GM23248 (cell line): Measurements from ENCODE around the gene QPRT. TPM values are rescaled to one million over a fixed set of nuclear protein-coding genes. Genes with fewer than 3 reads are reported as not detected.
"Not testable (repeated sequence)": the region's sequence is repeated elsewhere in the genome, so short reads cannot be mapped to it uniquely, and the experiment has no call there.

ENCODE experiments used
- DNase-seq: peaks from one replicate; pipeline ENCODE4 v3.0.0-alpha.2; 2015
- H2AFZ ChIP-seq: fragments of 200-600 bp; sonication (generic); 2 replicates; pipeline ENCODE4 v1.6.1; 2016; ENCODE audit warnings: antibody characterized with exemption
- H3F3A ChIP-seq: fragments of 200-600 bp; sonication (generic); 2 replicates; pipeline ENCODE4 v1.6.1; 2016; ENCODE audit warnings: mild to moderate bottlenecking, antibody characterized with exemption, mixed run types; ENCODE audit not compliant: insufficient read depth
- H3K27ac ChIP-seq: fragments of 200-600 bp; sonication (generic); 2 replicates; pipeline ENCODE4 v1.5.1; 2016; ENCODE audit warnings: mild to moderate bottlenecking
- H3K27me3 ChIP-seq: fragments of 200-600 bp; sonication (generic); replicated peaks from 2 replicates; pipeline ENCODE4 v1.6.1; 2016; ENCODE audit warnings: mild to moderate bottlenecking; ENCODE audit not compliant: insufficient read depth
- H3K36me3 ChIP-seq: fragments of 200-600 bp; sonication (generic); 2 replicates; pipeline ENCODE4 v1.6.1; 2016; ENCODE audit warnings: low read depth, mild to moderate bottlenecking
- H3K4me1 ChIP-seq: fragments of 200-600 bp; sonication (generic); 2 replicates; pipeline ENCODE4 v1.6.1; 2016; ENCODE audit warnings: mild to moderate bottlenecking; ENCODE audit not compliant: insufficient read depth
- H3K4me2 ChIP-seq: fragments of 200-600 bp; sonication (generic); one replicate; pipeline ENCODE4 v1.6.1; 2016; ENCODE audit warnings: mild to moderate bottlenecking; ENCODE audit not compliant: unreplicated experiment
- H3K4me3 ChIP-seq: fragments of 200-600 bp; sonication (generic); 2 replicates; pipeline ENCODE4 v1.5.1; 2016; ENCODE audit warnings: mild to moderate bottlenecking
- H3K79me2 ChIP-seq: fragments of 200-600 bp; sonication (generic); 2 replicates; pipeline ENCODE4 v1.6.1; 2016; ENCODE audit warnings: mild to moderate bottlenecking; ENCODE audit not compliant: insufficient read depth
- H3K9ac ChIP-seq: fragments of 200-600 bp; sonication (generic); 2 replicates; pipeline ENCODE4 v1.6.1; 2016; ENCODE audit warnings: mild to moderate bottlenecking
- H3K9me2 ChIP-seq: fragments of 200-600 bp; sonication (generic); 2 replicates; pipeline ENCODE4 v1.6.1; 2016; ENCODE audit warnings: mixed run types, mild to moderate bottlenecking, moderate library complexity; ENCODE audit not compliant: insufficient read depth
- H3K9me3 ChIP-seq: fragments of 200-600 bp; sonication (generic); one replicate; pipeline ENCODE4 v1.6.1; 2017; ENCODE audit warnings: low read depth
- H4K20me1 ChIP-seq: fragments of 200-600 bp; sonication (generic); 2 replicates; pipeline ENCODE4 v1.6.0; 2016; ENCODE audit not compliant: insufficient read depth
- EZH2 ChIP-seq: fragments of 200-600 bp; sonication (generic); IDR thresholded peaks from 2 replicates; pipeline ENCODE4 v1.6.1; 2018; ENCODE audit warnings: antibody characterized with exemption, mild to moderate bottlenecking; ENCODE audit not compliant: insufficient read depth, poor library complexity, severe bottlenecking
- EZH2phosphoT487 ChIP-seq: fragments of 200-600 bp; sonication (generic); IDR thresholded peaks from 2 replicates; pipeline ENCODE4 v1.6.1; 2018; ENCODE audit warnings: antibody characterized with exemption, moderate library complexity, mild to moderate bottlenecking, low read depth; ENCODE audit not compliant: insufficient read depth
- WGBS, 2 experiments: methylation state at CpG; one replicate each; pipeline ENCODE4 v1.1.6; 2015 to 2017; ENCODE audit warnings: low lambda C conversion rate in 2 of 2, low coverage in 1 of 2; ENCODE audit errors: missing lambda C conversion rate in 2 of 2; 5-methylcytosine and 5-hydroxymethylcytosine counted together
- in situ Hi-C: fragments of 300-500 bp; cut with MboI; formaldehyde crosslinking; loops from 2 replicates; pipeline ENCODE4 v1.15.0; 2020
- polyA plus RNA-seq: library from polyadenylated mRNA; unstranded; fragments of >200 nt; fragmentation: Nextera tagmentation; extraction: Ambion mirVana; gene quantifications from 2 replicates; pipeline ENCODE4 v1.2.1, GENCODE V29; 2016
- total RNA-seq: library from RNA; depleted of rRNA; stranded (reverse); fragments of >200 nt; shearing (Covaris generic); gene quantifications from 2 replicates; pipeline ENCODE4 v1.2.3, GENCODE V29; 2014

The QPRT gene
- total and polyA plus RNA-seq, 2 experiments from 2014 or later, result 0.32 to 0.85 TPM

DNA sequence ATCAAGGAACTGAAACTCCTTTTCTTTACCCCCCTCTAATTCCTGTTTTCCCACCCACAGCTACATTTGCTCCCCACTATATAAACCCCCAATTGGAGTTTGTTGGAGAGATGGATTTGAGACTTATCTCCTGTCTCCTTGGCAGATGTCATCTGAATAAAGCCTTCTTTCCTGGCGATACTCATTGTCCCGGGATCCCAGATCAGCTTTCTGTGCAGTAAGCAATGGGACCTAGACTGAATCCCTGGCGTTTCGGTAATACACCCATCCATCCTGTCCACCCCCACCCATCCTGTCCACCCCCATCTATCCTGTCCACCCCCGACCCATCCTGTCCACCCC, 22.2 kb downstream of the QPRT start:
- Histone ChIP-seq H3K27me3 (no peaks in the 10 kb centered on the region; the same call in 1 of the 2 replicates), H3K4me2 (no peak overlapping the region), H4K20me1 (no peaks in the 10 kb centered on the region), H3K4me3 (no peak overlapping the region), H3K27ac (no peak overlapping the region), H3K79me2 (no peaks in the 10 kb centered on the region), H3K9me3 (no peaks in the 10 kb centered on the region), H3K9me2 (no peaks in the 10 kb centered on the region), H3K4me1 (no peaks in the 10 kb centered on the region), H3K9ac (no peak overlapping the region), H3F3A (no peaks in the 10 kb centered on the region), H2AFZ (no peak overlapping the region), H3K36me3 (no peaks in the 10 kb centered on the region)
- in situ Hi-C loops, result loop anchor here (10.0 kb wide), 1 partner anchor 324 kb away; the partner anchor contains the start of gene C16orf92
- no peak for DNase-seq
- 10 to 74% methylated on average over 2 to 5 of the region's 5 CpGs for WGBS, 2 experiments
- TF ChIP-seq EZH2phosphoT487 (no peak), EZH2 (no peak)

DNA sequence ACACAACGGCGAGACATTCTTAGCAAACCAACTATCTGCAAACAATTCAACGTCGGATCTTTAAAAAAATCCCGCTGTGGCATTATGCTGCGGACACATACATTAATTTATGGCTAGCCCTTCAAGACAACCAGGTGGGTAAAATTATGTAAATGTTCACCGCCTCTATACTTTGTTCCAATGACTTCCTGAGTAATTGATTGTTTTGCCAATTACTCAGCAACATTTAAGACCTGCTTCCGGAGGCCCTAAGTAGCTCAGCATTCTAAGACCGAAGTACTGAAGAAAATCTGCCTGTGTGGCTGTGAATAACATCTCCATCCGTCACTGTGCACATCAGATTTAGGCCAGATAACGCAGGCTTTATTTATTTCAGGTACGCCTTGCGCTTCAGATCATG, 23.3 kb downstream of the QPRT start:
- H3K36me3 ChIP-seq, result no peaks in the 10 kb centered on the region
- no peak for TF ChIP-seq EZH2
- TF ChIP-seq EZH2phosphoT487, result no peak
- no peaks in the 10 kb centered on the region for H3F3A ChIP-seq
- H3K9me3 ChIP-seq, result no peaks in the 10 kb centered on the region
- 64 to 66% methylated on average over 13 of the region's 13 CpGs for WGBS, 2 experiments
- DNase-seq, result no peak
- in situ Hi-C loops, result loop anchor here (10.0 kb wide), 1 partner anchor 323 kb away; the partner anchor contains the start of gene C16orf92
- H2AFZ ChIP-seq, result no peak overlapping the region
- no peak overlapping the region for H3K9ac ChIP-seq
- no peak overlapping the region for H3K27ac ChIP-seq
- no peaks in the 10 kb centered on the region for H3K79me2 ChIP-seq
- H3K4me3 ChIP-seq, result no peak overlapping the region
- H3K27me3 ChIP-seq, result no peaks in the 10 kb centered on the region; the same call in 1 of the 2 replicates
- no peaks in the 10 kb centered on the region for H4K20me1 ChIP-seq
- no peaks in the 10 kb centered on the region for H3K4me1 ChIP-seq
- H3K4me2 ChIP-seq, result no peak overlapping the region
- H3K9me2 ChIP-seq, result no peaks in the 10 kb centered on the region

DNA sequence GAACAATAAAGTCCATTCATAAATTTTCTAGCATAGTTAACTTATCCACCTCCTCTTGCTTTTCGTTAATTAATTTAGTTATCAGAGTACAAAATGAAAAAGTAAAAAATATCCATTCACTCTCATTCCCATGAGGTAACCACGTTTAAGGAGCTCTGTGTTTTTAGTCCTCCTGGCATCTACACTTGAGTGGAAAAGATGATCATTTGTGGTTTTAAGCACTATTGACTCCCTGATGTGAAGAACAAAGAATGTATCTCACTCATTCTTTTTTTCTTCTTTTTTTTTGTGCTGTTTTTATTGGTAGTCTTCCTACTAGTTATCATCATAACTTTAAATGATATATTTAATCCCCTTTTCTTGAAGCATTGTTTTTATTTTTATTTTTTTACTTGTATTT, 26.1 kb downstream of the QPRT start:
- Histone ChIP-seq H3K79me2 (no peaks in the 10 kb centered on the region), H3F3A (no peaks in the 10 kb centered on the region), H3K36me3 (no peaks in the 10 kb centered on the region), H3K9ac (no peak overlapping the region), H3K4me2 (no peak overlapping the region), H3K9me2 (no peaks in the 10 kb centered on the region), H3K27me3 (no peaks in the 10 kb centered on the region), H2AFZ (no peak overlapping the region), H3K9me3 (no peaks in the 10 kb centered on the region), H3K4me1 (no peaks in the 10 kb centered on the region), H3K4me3 (no peak overlapping the region), H4K20me1 (no peaks in the 10 kb centered on the region), H3K27ac (no peak overlapping the region)
- DNase-seq, result peak; percentile 13
- in situ Hi-C loops, result loop anchor here (10.0 kb wide), 1 partner anchor 320 kb away; the partner anchor contains the start of gene C16orf92
- TF ChIP-seq EZH2phosphoT487, result no peak
- no peak for TF ChIP-seq EZH2
- 39 to 46% methylated on average over 2 of the region's 2 CpGs for WGBS, 2 experiments

DNA sequence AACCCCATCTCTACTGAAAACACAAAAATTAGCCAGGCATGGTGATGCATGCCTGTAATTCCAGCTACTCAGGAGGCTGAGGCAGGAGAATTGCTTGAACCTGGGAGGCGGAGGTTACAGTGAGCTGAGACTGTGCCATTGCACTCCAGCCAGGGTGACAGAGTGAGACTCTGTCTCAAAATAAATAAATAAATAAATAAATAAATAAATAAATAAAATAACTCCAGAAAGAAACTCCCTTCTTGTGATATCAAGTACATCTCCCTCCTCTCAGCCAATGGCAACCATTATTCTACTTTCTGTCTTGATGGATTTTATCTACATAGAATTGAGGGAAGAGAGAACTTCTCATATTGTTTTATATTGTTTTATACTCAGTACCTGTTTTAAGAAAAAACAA, 28.2 kb downstream of the QPRT start:
- DNase-seq, H3K9me2 ChIP-seq, H3K27ac ChIP-seq, H3K4me2 ChIP-seq, H3F3A ChIP-seq, H3K36me3 ChIP-seq, H3K27me3 ChIP-seq, H3K4me1 ChIP-seq, H3K79me2 ChIP-seq, H2AFZ ChIP-seq, H3K4me3 ChIP-seq, H3K9ac ChIP-seq, H4K20me1 ChIP-seq, H3K9me3 ChIP-seq: not testable (repeated sequence)
- WGBS, 2 experiments, result 95 to 100% methylated on average over 1 of the region's 1 CpG
- in situ Hi-C loops, result loop anchor here (10.0 kb wide), 1 partner anchor 318 kb away; the partner anchor contains the start of gene C16orf92
